ENCODE results near the gene CELSR1.

CELSR1 gene

DNA sequence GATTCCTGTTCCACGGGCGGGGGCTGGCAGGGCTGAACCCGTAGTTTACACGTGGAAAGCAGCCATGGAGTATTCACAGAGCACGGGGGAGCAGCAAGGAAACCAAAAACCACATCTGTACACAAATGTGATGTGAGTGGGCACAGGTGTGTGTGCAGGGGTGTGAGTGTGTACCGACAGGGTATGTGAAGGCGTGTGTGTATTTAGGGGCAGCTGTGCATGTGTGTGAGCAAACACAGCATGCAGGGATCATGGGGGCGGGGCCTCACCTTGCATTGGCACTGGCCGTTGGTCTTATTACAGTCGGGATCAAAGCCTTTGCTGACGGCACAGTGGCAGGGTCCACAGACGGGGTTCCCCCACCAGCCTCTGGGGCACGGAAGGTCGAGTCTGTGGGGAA is 143.5 kb downstream of the CELSR1 start:
- H3K79me2 ChIP-seq (ENCODE audit: control insufficient read depth, low read length), result no peaks in the 10 kb centered on the region
- TF ChIP-seq, protein P1, sequence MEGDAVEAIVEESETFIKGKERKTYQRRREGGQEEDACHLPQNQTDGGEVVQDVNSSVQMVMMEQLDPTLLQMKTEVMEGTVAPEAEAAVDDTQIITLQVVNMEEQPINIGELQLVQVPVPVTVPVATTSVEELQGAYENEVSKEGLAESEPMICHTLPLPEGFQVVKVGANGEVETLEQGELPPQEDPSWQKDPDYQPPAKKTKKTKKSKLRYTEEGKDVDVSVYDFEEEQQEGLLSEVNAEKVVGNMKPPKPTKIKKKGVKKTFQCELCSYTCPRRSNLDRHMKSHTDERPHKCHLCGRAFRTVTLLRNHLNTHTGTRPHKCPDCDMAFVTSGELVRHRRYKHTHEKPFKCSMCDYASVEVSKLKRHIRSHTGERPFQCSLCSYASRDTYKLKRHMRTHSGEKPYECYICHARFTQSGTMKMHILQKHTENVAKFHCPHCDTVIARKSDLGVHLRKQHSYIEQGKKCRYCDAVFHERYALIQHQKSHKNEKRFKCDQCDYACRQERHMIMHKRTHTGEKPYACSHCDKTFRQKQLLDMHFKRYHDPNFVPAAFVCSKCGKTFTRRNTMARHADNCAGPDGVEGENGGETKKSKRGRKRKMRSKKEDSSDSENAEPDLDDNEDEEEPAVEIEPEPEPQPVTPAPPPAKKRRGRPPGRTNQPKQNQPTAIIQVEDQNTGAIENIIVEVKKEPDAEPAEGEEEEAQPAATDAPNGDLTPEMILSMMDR (IDR thresholded peaks at IDR 0.05; ENCODE audit: low read depth, low read length, poor library complexity, severe bottlenecking), result no peak
- no peak for TF ChIP-seq EZH2phosphoT487 (IDR thresholded peaks at IDR 0.05; ENCODE audit: borderline replicate concordance, low read length)
- no peaks in the 10 kb centered on the region for H3K36me3 ChIP-seq (ENCODE audit: control insufficient read depth, low read length)
- H4K20me1 ChIP-seq (ENCODE audit: control insufficient read depth, insufficient read depth, low read depth, low read length), result no peaks in the 10 kb centered on the region
- H3K27me3 ChIP-seq (ENCODE audit: control insufficient read depth, low read length), result no peaks in the 10 kb centered on the region
- no peak overlapping the region for H3K27ac ChIP-seq (ENCODE audit: low read depth, low read length)
- H3K4me2 ChIP-seq (ENCODE audit: low read length), result no peak overlapping the region
- no peak overlapping the region for H3K4me3 ChIP-seq (ENCODE audit: low read length)
- H3K9me2 ChIP-seq (replicated peaks; ENCODE audit: control insufficient read depth, low read length), result no peaks in the 10 kb centered on the region
- H3K4me1 ChIP-seq (ENCODE audit: control insufficient read depth, low read length), result no peaks in the 10 kb centered on the region
- H3K9me3 ChIP-seq (ENCODE audit: control insufficient read depth, insufficient read depth, low read length), result no peaks in the 10 kb centered on the region
- no peaks in the 10 kb centered on the region for H3F3A ChIP-seq (ENCODE audit: control insufficient read depth, insufficient read depth)

DNA sequence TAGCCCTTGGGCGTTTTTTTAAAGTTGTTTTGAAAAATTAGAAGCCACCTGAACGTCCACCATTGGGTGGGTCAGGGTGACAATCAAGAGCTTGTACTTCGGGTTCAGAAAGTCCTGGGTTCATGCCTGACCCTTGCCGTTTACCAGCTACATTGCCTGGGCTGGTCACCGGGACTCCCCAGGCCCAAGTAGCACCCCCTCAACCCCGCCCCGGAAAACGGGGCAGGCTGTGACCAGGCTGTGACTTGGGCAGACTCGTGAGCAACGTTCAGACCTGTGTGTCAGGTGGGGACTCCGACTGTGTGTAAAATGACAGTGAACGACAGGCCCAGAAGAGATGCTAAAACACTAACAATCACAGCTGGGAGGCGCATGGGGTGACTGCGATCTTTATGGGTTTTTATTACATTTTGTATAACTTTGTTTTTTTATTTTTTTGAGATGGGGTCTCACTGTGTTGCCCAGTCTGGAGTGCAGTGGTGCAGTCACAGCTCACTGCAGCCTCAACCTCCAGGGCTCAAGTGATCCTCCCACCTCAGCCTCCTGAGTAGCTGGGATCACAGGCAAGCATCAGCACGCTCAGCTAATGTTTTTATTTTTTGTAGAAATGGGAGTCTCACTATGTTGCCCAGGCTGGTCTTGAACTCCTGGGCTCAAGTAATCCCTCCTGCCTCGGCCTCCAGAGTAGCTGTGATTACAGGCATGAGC is 145.1 kb downstream of the CELSR1 start:
- H3K27ac ChIP-seq (ENCODE audit: low read depth, low read length), result no peak overlapping the region
- H3K79me2 ChIP-seq (ENCODE audit: control insufficient read depth, low read length), result no peaks in the 10 kb centered on the region
- no peaks in the 10 kb centered on the region for H3F3A ChIP-seq (ENCODE audit: control insufficient read depth, insufficient read depth)
- no peaks in the 10 kb centered on the region for H4K20me1 ChIP-seq (ENCODE audit: control insufficient read depth, insufficient read depth, low read depth, low read length)
- no peaks in the 10 kb centered on the region for H3K4me1 ChIP-seq (ENCODE audit: control insufficient read depth, low read length)
- no peaks in the 10 kb centered on the region for H3K27me3 ChIP-seq (ENCODE audit: control insufficient read depth, low read length)
- no peaks in the 10 kb centered on the region for H3K9me2 ChIP-seq (replicated peaks; ENCODE audit: control insufficient read depth, low read length)
- no peaks in the 10 kb centered on the region for H3K36me3 ChIP-seq (ENCODE audit: control insufficient read depth, low read length)
- H3K4me2 ChIP-seq (ENCODE audit: low read length), result no peak overlapping the region
- H3K9me3 ChIP-seq (ENCODE audit: control insufficient read depth, insufficient read depth, low read length), result no peaks in the 10 kb centered on the region
- no peak overlapping the region for H3K4me3 ChIP-seq (ENCODE audit: low read length)
- no peak for TF ChIP-seq EZH2phosphoT487 (IDR thresholded peaks at IDR 0.05; ENCODE audit: borderline replicate concordance, low read length)
- TF ChIP-seq, protein P1 (IDR thresholded peaks at IDR 0.05; ENCODE audit: low read depth, low read length, poor library complexity, severe bottlenecking), result no peak

DNA sequence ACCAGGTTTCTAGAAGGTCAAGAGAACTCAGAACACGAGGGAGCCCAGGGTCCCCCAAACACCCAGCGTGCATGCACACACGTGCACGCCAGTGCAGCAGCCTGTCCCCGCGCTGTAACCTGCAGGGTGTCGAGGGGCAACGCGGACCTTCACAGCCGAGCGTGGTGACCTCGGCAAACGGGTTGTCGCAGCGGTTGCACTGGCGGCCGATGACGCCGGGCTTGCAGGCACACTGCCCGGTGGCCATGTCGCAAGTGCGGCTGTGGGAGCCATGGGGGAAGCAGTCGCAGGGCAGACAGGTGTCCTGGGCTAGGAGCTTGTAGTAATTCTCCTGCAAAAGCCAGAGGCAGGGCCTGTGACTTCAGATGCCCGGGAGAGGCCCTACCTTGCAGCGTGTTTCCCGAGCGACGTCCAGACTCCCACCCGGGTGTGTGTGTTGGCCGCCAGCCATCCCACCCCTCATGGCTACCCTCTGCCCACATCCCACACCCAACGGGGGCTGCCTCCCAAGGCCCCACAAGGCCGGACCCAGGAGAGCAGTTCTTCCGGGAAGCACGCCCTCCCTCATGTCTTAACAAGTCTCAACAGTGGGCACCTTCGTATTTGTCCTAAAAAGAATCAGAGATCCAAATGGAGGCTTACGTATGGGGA is 145.8 kb downstream of the CELSR1 start:
- no peak overlapping the region for H3K27ac ChIP-seq (ENCODE audit: low read depth, low read length)
- no peaks in the 10 kb centered on the region for H3K9me3 ChIP-seq (ENCODE audit: control insufficient read depth, insufficient read depth, low read length)
- H3K4me3 ChIP-seq (ENCODE audit: low read length), result no peak overlapping the region
- H3F3A ChIP-seq (ENCODE audit: control insufficient read depth, insufficient read depth), result no peaks in the 10 kb centered on the region
- H3K27me3 ChIP-seq (ENCODE audit: control insufficient read depth, low read length), result no peaks in the 10 kb centered on the region
- H3K4me2 ChIP-seq (ENCODE audit: low read length), result no peak overlapping the region
- H3K79me2 ChIP-seq (ENCODE audit: control insufficient read depth, low read length), result no peaks in the 10 kb centered on the region
- no peaks in the 10 kb centered on the region for H3K4me1 ChIP-seq (ENCODE audit: control insufficient read depth, low read length)
- H3K9me2 ChIP-seq (replicated peaks; ENCODE audit: control insufficient read depth, low read length), result no peaks in the 10 kb centered on the region
- H3K36me3 ChIP-seq (ENCODE audit: control insufficient read depth, low read length), result no peaks in the 10 kb centered on the region
- H4K20me1 ChIP-seq (ENCODE audit: control insufficient read depth, insufficient read depth, low read depth, low read length), result no peaks in the 10 kb centered on the region
- TF ChIP-seq, protein P1 (IDR thresholded peaks at IDR 0.05; ENCODE audit: low read depth, low read length, poor library complexity, severe bottlenecking), result no peak
- no peak for TF ChIP-seq EZH2phosphoT487 (IDR thresholded peaks at IDR 0.05; ENCODE audit: borderline replicate concordance, low read length)

Data from DOHH2 (cell line).